Memory B cell (primary cell): Measurements from ENCODE around the gene IFITM5.
"Not testable (repeated sequence)": the region's sequence is repeated elsewhere in the genome, so short reads cannot be mapped to it uniquely, and the experiment has no call there.

Experiments used
- ATAC-seq: fragments of 150-1000 bp; cut with Tn5 transposase; 2 replicates; pipeline ENCODE4 v1.10.0; 2021; ENCODE audit warnings: low read depth, mild to moderate bottlenecking, moderate library complexity
- DNase-seq, 2 donors: peaks; one replicate each; pipeline ENCODE4 v3.0.0; 2022; ENCODE audit warnings: low spot score in 2 of 2
- H3K27ac Mint-ChIP-seq: one replicate; pipeline ENCODE4 v1.8.0; 2022; ENCODE audit warnings: mild to moderate bottlenecking, moderate library complexity, mixed read lengths
- H3K27me3 Mint-ChIP-seq: one replicate; pipeline ENCODE4 v1.8.0; 2022; ENCODE audit warnings: mixed read lengths
- H3K36me3 Mint-ChIP-seq: one replicate; pipeline ENCODE4 v1.8.0; 2022; ENCODE audit warnings: mild to moderate bottlenecking, mixed read lengths
- H3K4me1 Mint-ChIP-seq: one replicate; pipeline ENCODE4 v1.8.0; 2022; ENCODE audit warnings: mixed read lengths
- H3K4me3 Mint-ChIP-seq: one replicate; pipeline ENCODE4 v1.8.0; 2022; ENCODE audit warnings: mild to moderate bottlenecking, moderate library complexity, mixed read lengths
- H3K9me3 Mint-ChIP-seq: one replicate; pipeline ENCODE4 v1.8.0; 2022; ENCODE audit warnings: mixed read lengths

Gene IFITM5

GRCh38 chr11:290621-291231 lies 8.6 kb downstream of the IFITM5 start:
- peak overlapping the region; percentile 82 for H3K4me3 Mint-ChIP-seq
- no peak for DNase-seq
- ATAC-seq = no peak
- H3K27me3 Mint-ChIP-seq = peaks cover 5% of the 10 kb centered on the region
- H3K4me1 Mint-ChIP-seq = peaks cover 22% of the 10 kb centered on the region
- no peaks in the 10 kb centered on the region for H3K9me3 Mint-ChIP-seq
- peaks cover 10% of the 10 kb centered on the region for H3K36me3 Mint-ChIP-seq
- H3K27ac Mint-ChIP-seq = peak overlapping the region; percentile 6

GRCh38 chr11:289712-290620 lies 9.4 kb downstream of the IFITM5 start:
- ATAC-seq (no peak), DNase-seq (no peak)
- Mint-ChIP-seq H3K4me3 (peak overlapping the region; percentile 82), H3K9me3 (no peaks in the 10 kb centered on the region), H3K27ac (peak overlapping the region; percentile 63), H3K36me3 (peaks cover 10% of the 10 kb centered on the region), H3K4me1 (peaks cover 23% of the 10 kb centered on the region), H3K27me3 (peaks cover 6% of the 10 kb centered on the region)

- Mint-ChIP-seq H3K4me3 (peak overlapping the region; percentile 82), H3K4me1 (peaks cover 24% of the 10 kb centered on the region), H3K27ac (peak overlapping the region; percentile 63), H3K36me3 (peaks cover 10% of the 10 kb centered on the region), H3K27me3 (peaks cover 6% of the 10 kb centered on the region), H3K9me3 (no peaks in the 10 kb centered on the region)
- no peak for DNase-seq
- ATAC-seq = peak; percentile 54
These were observed 10.0 kb downstream of the IFITM5 start for GRCh38 chr11:289398-289711.

- Mint-ChIP-seq H3K27me3 (peaks cover 7% of the 10 kb centered on the region), H3K9me3 (no peaks in the 10 kb centered on the region), H3K36me3 (peaks cover 8% of the 10 kb centered on the region), H3K4me1 (peaks cover 24% of the 10 kb centered on the region), H3K4me3 (peak within 1 kb of the TSS; percentile 96), H3K27ac (peak within 1 kb of the TSS; percentile 83)
- ATAC-seq = peak; percentile 76
- DNase-seq = no peak
These were observed 10.6 kb downstream of the IFITM5 start, which contains the start of gene PGGHG for GRCh38 chr11:288478-289397. TSS of gene PGGHG (plus strand) at chr11:289126. CDS start at chr11:289817, 691 bp downstream.

- H3K36me3 Mint-ChIP-seq = peaks cover 8% of the 10 kb centered on the region
- H3K9me3 Mint-ChIP-seq = no peaks in the 10 kb centered on the region
- peaks cover 10% of the 10 kb centered on the region for H3K27me3 Mint-ChIP-seq
- peak overlapping the region; percentile 96 for H3K4me3 Mint-ChIP-seq
- H3K27ac Mint-ChIP-seq = peak overlapping the region; percentile 83
- ATAC-seq (peak; percentile 14), DNase-seq (no peak)
- peaks cover 24% of the 10 kb centered on the region for H3K4me1 Mint-ChIP-seq
These were observed 11.4 kb downstream of the IFITM5 start for GRCh38 chr11:287821-288477.

- Mint-ChIP-seq H3K27me3 (peaks cover 16% of the 10 kb centered on the region), H3K4me1 (peaks cover 28% of the 10 kb centered on the region), H3K27ac (peak overlapping the region; percentile 83), H3K4me3 (peak overlapping the region; percentile 96)
- not testable (repeated sequence) for H3K9me3 Mint-ChIP-seq, H3K36me3 Mint-ChIP-seq, DNase-seq, ATAC-seq
These were observed 12.1 kb downstream of the IFITM5 start for GRCh38 chr11:286977-287820.

- H3K9me3 Mint-ChIP-seq = no peaks in the 10 kb centered on the region
- no peak overlapping the region for H3K4me3 Mint-ChIP-seq
- DNase-seq (no peak), ATAC-seq (no peak)
- peaks cover 2% of the 10 kb centered on the region for H3K36me3 Mint-ChIP-seq
- H3K4me1 Mint-ChIP-seq = peaks cover 33% of the 10 kb centered on the region
- peaks cover 24% of the 10 kb centered on the region for H3K27me3 Mint-ChIP-seq
- H3K27ac Mint-ChIP-seq = no peak overlapping the region
These were observed 13.5 kb downstream of the IFITM5 start for GRCh38 chr11:285894-286220.

GRCh38 chr11:285021-285893 lies 14.1 kb downstream of the IFITM5 start:
- H3K4me3 Mint-ChIP-seq = no peak overlapping the region
- DNase-seq (no peak), ATAC-seq (no peak)
- H3K36me3 Mint-ChIP-seq = peaks cover 2% of the 10 kb centered on the region
- peaks cover 31% of the 10 kb centered on the region for H3K4me1 Mint-ChIP-seq
- no peaks in the 10 kb centered on the region for H3K9me3 Mint-ChIP-seq
- H3K27me3 Mint-ChIP-seq = peaks cover 24% of the 10 kb centered on the region
- H3K27ac Mint-ChIP-seq = no peak overlapping the region

GRCh38 chr11:284105-285020 lies 15.0 kb downstream of the IFITM5 start:
- ATAC-seq (no peak), DNase-seq (no peak)
- H3K27me3 Mint-ChIP-seq = peaks cover 26% of the 10 kb centered on the region
- peaks cover 30% of the 10 kb centered on the region for H3K4me1 Mint-ChIP-seq
- no peak overlapping the region for H3K27ac Mint-ChIP-seq
- no peaks in the 10 kb centered on the region for H3K9me3 Mint-ChIP-seq
- H3K36me3 Mint-ChIP-seq = peaks cover 2% of the 10 kb centered on the region
- H3K4me3 Mint-ChIP-seq = no peak overlapping the region

GRCh38 chr11:283405-284104 lies 15.8 kb downstream of the IFITM5 start:
- Mint-ChIP-seq H3K4me1 (peaks cover 30% of the 10 kb centered on the region), H3K36me3 (peaks cover 2% of the 10 kb centered on the region), H3K27me3 (peaks cover 26% of the 10 kb centered on the region), H3K27ac (no peak overlapping the region), H3K4me3 (no peak overlapping the region), H3K9me3 (no peaks in the 10 kb centered on the region)
- no peak for ATAC-seq
- DNase-seq = no peak
